GM13977 (cell line): ENCODE measurements around the gene AHCYL2.
"Not testable (repeated sequence)": the region's sequence is repeated elsewhere in the genome, so short reads cannot be mapped to it uniquely, and the experiment has no call there.

Source experiments
- DNase-seq: peaks from one replicate; pipeline ENCODE4 v3.0.0; 2012; ENCODE audit warnings: low spot score
- CTCF ChIP-seq: IDR thresholded peaks from 2 replicates; pipeline ENCODE4 v1.5.1; 2012; ENCODE audit warnings: mild to moderate bottlenecking, control low read depth; ENCODE audit not compliant: insufficient read depth; ENCODE audit errors: extremely low read depth, missing control alignments
- in situ Hi-C: fragments of 300-500 bp; cut with MboI; formaldehyde crosslinking; loops from one replicate; pipeline ENCODE4 v1.12.0; 2022; ENCODE audit warnings: low sequenced_read_pairs, low pct_unique_long_range_greater_than_20kb, mixed read lengths, inconsistent platforms; ENCODE audit not compliant: unreplicated experiment

Gene AHCYL2

GRCh38 chr7:129341212-129341611 lies 116.4 kb downstream of the AHCYL2 start:
- in situ Hi-C loops = no loop called here
- no peak for DNase-seq
- no peak for TF ChIP-seq CTCF

GRCh38 chr7:129341816-129342806 lies 117.3 kb downstream of the AHCYL2 start:
- no peak for TF ChIP-seq CTCF
- in situ Hi-C loops = no loop called here
- DNase-seq = no peak

DNA sequence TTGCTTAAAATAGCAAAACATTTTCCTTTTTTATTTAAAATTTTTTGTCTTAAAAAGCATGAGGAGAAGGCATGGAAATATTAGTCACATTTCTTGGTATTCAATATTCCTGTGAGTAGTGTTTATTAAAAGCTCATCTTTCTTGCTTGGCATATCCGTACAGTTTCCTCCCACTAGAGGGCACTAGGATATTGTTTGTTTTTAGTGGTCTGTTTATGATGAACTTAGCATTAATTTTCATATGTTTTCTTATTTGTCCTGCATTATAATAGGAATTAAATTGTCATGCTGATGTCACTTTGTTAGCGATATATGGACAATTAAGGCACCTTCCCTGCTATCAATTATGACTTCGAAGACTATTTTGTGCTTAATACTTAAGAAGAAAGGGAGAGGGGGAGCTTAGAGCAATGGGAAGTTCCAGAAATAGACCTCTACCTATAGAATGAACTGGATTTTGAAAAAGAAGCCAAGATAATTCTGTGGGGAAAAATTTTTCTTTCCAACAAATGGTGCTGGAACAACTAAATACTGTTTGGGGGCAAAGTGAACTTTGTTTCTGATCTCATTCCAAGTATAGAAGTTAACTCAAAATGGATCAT lies 118.4 kb downstream of the AHCYL2 start:
- in situ Hi-C loops = no loop called here
- peak; percentile 70 for TF ChIP-seq CTCF
- peak; percentile 35 for DNase-seq

DNA sequence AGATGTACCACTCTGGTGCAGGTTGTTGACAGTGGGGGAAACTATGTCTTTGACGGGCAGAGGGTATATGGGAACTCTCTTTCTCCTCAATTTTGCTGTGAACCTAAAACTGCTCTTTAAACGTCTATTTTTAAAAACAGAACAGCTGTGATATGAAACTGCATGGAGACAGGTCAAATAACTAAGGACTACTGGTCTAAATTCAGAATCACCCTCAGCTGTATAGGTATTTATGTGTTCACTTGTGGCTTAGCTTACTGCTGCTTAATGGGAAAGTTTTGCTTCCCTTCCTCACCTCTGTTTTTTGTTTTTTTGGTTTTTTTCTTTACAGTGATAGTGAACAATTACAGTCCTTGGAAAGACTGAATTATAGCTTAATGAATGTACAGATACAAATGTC lies 122.5 kb downstream of the AHCYL2 start:
- in situ Hi-C loops = no loop called here
- DNase-seq = no peak
- no peak for TF ChIP-seq CTCF

DNA sequence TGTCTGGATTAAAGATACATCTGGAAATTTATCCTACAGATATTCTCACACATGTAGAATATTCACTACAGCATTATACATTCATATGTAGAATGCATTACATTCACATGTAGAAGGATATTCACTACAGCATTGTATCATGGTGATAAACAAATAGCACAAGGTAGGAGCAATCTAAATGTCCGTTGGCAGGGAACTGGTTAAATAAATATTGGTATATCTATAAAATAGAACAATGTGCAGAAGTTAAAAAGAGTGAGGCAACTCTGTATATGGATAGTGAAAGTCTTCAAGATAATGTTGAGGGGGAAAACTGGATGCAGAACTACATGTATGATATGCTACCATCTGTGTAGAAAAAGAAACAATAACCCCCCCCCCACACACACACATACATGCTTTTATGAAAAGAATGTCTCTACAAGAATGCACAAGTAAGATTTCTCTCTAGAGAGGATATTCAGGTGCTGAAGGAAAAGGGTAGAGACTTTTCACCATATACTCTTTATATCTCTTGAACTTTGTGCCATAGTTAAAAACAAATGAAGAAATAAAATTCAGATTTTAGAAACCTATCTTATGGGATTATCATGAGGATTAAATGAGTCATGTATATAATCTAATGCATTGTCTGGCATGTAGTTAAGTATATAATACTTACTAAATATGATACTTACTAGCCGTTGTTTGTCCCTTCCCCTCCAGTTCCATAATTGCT lies 123.4 kb downstream of the AHCYL2 start:
- TF ChIP-seq CTCF = no peak
- in situ Hi-C loops = no loop called here
- no peak for DNase-seq

DNA sequence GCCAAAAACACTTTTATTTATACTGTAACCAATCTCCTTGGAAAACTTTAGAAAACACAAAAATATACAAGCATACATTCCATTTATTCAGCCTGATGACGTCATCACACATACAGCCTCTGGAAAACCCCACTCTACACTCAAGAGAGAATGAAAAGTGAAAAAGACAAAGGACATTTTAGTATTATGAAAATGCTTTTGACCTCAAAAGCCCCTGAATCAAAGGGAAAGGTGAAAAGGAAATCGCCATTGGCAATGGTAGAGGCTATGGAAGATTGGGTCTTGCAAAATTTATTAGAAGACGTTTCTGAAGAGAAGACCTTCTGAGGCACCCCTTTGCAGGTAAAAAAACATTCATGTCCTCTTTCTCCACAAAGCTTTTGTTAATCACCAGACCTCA lies 126.5 kb downstream of the AHCYL2 start:
- TF ChIP-seq CTCF = no peak
- no peak for DNase-seq
- in situ Hi-C loops = loop anchor here (25.0 kb wide), 3 partner anchors 111 to 661 kb away; no protein-coding TSS in a partner anchor

GRCh38 chr7:129353104-129353503 lies 128.3 kb downstream of the AHCYL2 start:
- DNase-seq = not testable (repeated sequence)
- in situ Hi-C loops = loop anchor here (25.0 kb wide), 3 partner anchors 109 to 659 kb away; no protein-coding TSS in a partner anchor
